Neural progenitor cell (in vitro differentiated cells): ENCODE data around the gene TRPM7.

Experiments used
- CTCF ChIP-seq: fragments of 200-600 bp; sonication (generic); IDR thresholded peaks from 2 replicates; pipeline ENCODE4 v1.5.1; 2017; ENCODE audit warnings: antibody characterized with exemption, mild to moderate bottlenecking
- EZH2 ChIP-seq: fragments of 200-600 bp; sonication (generic); IDR thresholded peaks from 2 replicates; pipeline ENCODE4 v1.6.1; 2017; ENCODE audit warnings: antibody characterized with exemption, mild to moderate bottlenecking, moderate library complexity
- EZH2phosphoT487 ChIP-seq: fragments of 200-600 bp; sonication (generic); IDR thresholded peaks from 2 replicates; pipeline ENCODE4 v1.6.1; 2017; ENCODE audit warnings: antibody characterized with exemption

GRCh38 chr15:50702762-50703334 lies 16.3 kb upstream of the TRPM7 start:
- TF ChIP-seq CTCF (no peak), EZH2 (no peak), EZH2phosphoT487 (no peak)
